ENCODE results near the gene PTPRG. TPM values are rescaled to one million over a fixed set of nuclear protein-coding genes. Genes with fewer than 3 reads are reported as not detected.

Gene PTPRG
- total and polyA plus RNA-seq, 2 donors (not counting 1 experiment from before 2014, with no cell fraction given): 67.0 to 97.9 TPM

- no peak overlapping the region for H3K4me2 ChIP-seq (ENCODE audit: extremely low read depth, insufficient read depth, low read length)
- H3K36me3 ChIP-seq (ENCODE audit: control insufficient read depth, insufficient read depth, low read length): no peaks in the 10 kb centered on the region
- H2AFZ ChIP-seq (ENCODE audit: low read length): no peak overlapping the region
- H3K4me3 ChIP-seq (replicated peaks in 1 of 4; ENCODE audit: control extremely low read depth in 1 of 4, insufficient read depth in 1 of 4, low read depth in 3 of 4, low read length in 4 of 4): no peak overlapping the region
- peaks cover 2% of the 10 kb centered on the region for H3K79me2 ChIP-seq (ENCODE audit: control insufficient read depth, insufficient read depth, low read length)
- no peaks in the 10 kb centered on the region for H3K27me3 ChIP-seq (ENCODE audit: control insufficient read depth, insufficient read depth, low read length)
- no peaks in the 10 kb centered on the region for H3K9me3 ChIP-seq (ENCODE audit: control insufficient read depth, insufficient read depth, low read depth, low read length)
- peak; percentile 91 to 94 for DNase-seq (ENCODE audit: low read depth in 2 of 2)
- H3K27ac ChIP-seq (ENCODE audit: insufficient read depth, low read length): no peak overlapping the region
- no peak overlapping the region for H3K9ac ChIP-seq (ENCODE audit: insufficient read depth, low read length)
- no peaks in the 10 kb centered on the region for H4K20me1 ChIP-seq (ENCODE audit: control insufficient read depth, extremely low read depth, insufficient read depth, low read length)
- H3K4me1 ChIP-seq (ENCODE audit: control insufficient read depth, extremely low read depth, insufficient read depth, low read length): peaks cover 9% of the 10 kb centered on the region
- TF ChIP-seq EZH2 (IDR thresholded peaks at IDR 0.05; ENCODE audit: low read length, missing control alignments): no peak
- no peak for TF ChIP-seq CTCF (conservative IDR thresholded peaks at IDR 0.05 in 1 of 2, IDR thresholded peaks at IDR 0.05 in 1 of 2; ENCODE audit: low read depth in 1 of 2, low read length in 2 of 2)
These were observed 66.4 kb downstream of the PTPRG start for GRCh38 chr3:61627768-61628185.

- no peak overlapping the region for H2AFZ ChIP-seq (ENCODE audit: low read length)
- H3K9ac ChIP-seq (ENCODE audit: insufficient read depth, low read length): no peak overlapping the region
- H3K36me3 ChIP-seq (ENCODE audit: control insufficient read depth, insufficient read depth, low read length): no peaks in the 10 kb centered on the region
- TF ChIP-seq CTCF (conservative IDR thresholded peaks at IDR 0.05 in 1 of 2, IDR thresholded peaks at IDR 0.05 in 1 of 2; ENCODE audit: low read depth in 1 of 2, low read length in 2 of 2) (no peak), EZH2 (IDR thresholded peaks at IDR 0.05; ENCODE audit: low read length, missing control alignments) (no peak)
- H3K4me3 ChIP-seq (replicated peaks in 1 of 4; ENCODE audit: control extremely low read depth in 1 of 4, insufficient read depth in 1 of 4, low read depth in 3 of 4, low read length in 4 of 4): no peak overlapping the region
- H3K27ac ChIP-seq (ENCODE audit: insufficient read depth, low read length): no peak overlapping the region
- peaks cover 9% of the 10 kb centered on the region for H3K4me1 ChIP-seq (ENCODE audit: control insufficient read depth, extremely low read depth, insufficient read depth, low read length)
- peaks cover 2% of the 10 kb centered on the region for H3K79me2 ChIP-seq (ENCODE audit: control insufficient read depth, insufficient read depth, low read length)
- no peak for DNase-seq (ENCODE audit: low read depth in 2 of 2)
- no peaks in the 10 kb centered on the region for H4K20me1 ChIP-seq (ENCODE audit: control insufficient read depth, extremely low read depth, insufficient read depth, low read length)
- H3K9me3 ChIP-seq (ENCODE audit: control insufficient read depth, insufficient read depth, low read depth, low read length): no peaks in the 10 kb centered on the region
- H3K27me3 ChIP-seq (ENCODE audit: control insufficient read depth, insufficient read depth, low read length): no peaks in the 10 kb centered on the region
- no peak overlapping the region for H3K4me2 ChIP-seq (ENCODE audit: extremely low read depth, insufficient read depth, low read length)
These were observed 67.3 kb downstream of the PTPRG start for GRCh38 chr3:61628636-61629035.

- H3K9ac ChIP-seq (ENCODE audit: insufficient read depth, low read length): no peak overlapping the region
- no peak overlapping the region for H3K27ac ChIP-seq (ENCODE audit: insufficient read depth, low read length)
These were observed 68.1 kb downstream of the PTPRG start for GRCh38 chr3:61629442-61629841.

More at GRCh38 chr3:61629442-61629841, 68.1 kb downstream of the PTPRG start:
- Histone ChIP-seq H2AFZ (ENCODE audit: low read length) (no peak overlapping the region), H4K20me1 (ENCODE audit: control insufficient read depth, extremely low read depth, insufficient read depth, low read length) (no peaks in the 10 kb centered on the region), H3K36me3 (ENCODE audit: control insufficient read depth, insufficient read depth, low read length) (no peaks in the 10 kb centered on the region), H3K27me3 (ENCODE audit: control insufficient read depth, insufficient read depth, low read length) (no peaks in the 10 kb centered on the region), H3K4me2 (ENCODE audit: extremely low read depth, insufficient read depth, low read length) (no peak overlapping the region), H3K9me3 (ENCODE audit: control insufficient read depth, insufficient read depth, low read depth, low read length) (no peaks in the 10 kb centered on the region), H3K4me1 (ENCODE audit: control insufficient read depth, extremely low read depth, insufficient read depth, low read length) (peaks cover 9% of the 10 kb centered on the region), H3K4me3 (replicated peaks in 1 of 4; ENCODE audit: control extremely low read depth in 1 of 4, insufficient read depth in 1 of 4, low read depth in 3 of 4, low read length in 4 of 4) (no peak overlapping the region), H3K79me2 (ENCODE audit: control insufficient read depth, insufficient read depth, low read length) (peaks cover 2% of the 10 kb centered on the region)
- no peak for DNase-seq (ENCODE audit: low read depth in 2 of 2)
- TF ChIP-seq EZH2 (IDR thresholded peaks at IDR 0.05; ENCODE audit: low read length, missing control alignments) (no peak), CTCF (conservative IDR thresholded peaks at IDR 0.05 in 1 of 2, IDR thresholded peaks at IDR 0.05 in 1 of 2; ENCODE audit: low read depth in 1 of 2, low read length in 2 of 2) (no peak)
